Uterus (tissue), 2 donors: ENCODE measurements around the gene MARCHF5.
"Not testable (repeated sequence)": the region's sequence is repeated elsewhere in the genome, so short reads cannot be mapped to it uniquely, and the experiment has no call there.

Experiments used
- CTCF ChIP-seq, 4 experiments: fragments of 200-600 bp in 2 of 4; fragments of 450-650 bp in 2 of 4; sonication (generic) in 2 of 4; IDR thresholded peaks; one replicate each; pipeline ENCODE4 v1.5.1; 2016 to 2019; ENCODE audit warnings: antibody characterized with exemption in 4 of 4, mild to moderate bottlenecking in 2 of 4, moderate library complexity in 1 of 4
- POLR2A ChIP-seq, 2 donors: fragments of 450-650 bp; IDR thresholded peaks; one replicate each; pipeline ENCODE4 v1.6.1; 2016; ENCODE audit warnings: antibody characterized with exemption in 2 of 2, mild to moderate bottlenecking in 1 of 2, moderate library complexity in 1 of 2

- not testable (repeated sequence) for TF ChIP-seq CTCF, POLR2A (IDR thresholded peaks at IDR 0.05)
Observed at GRCh38 chr10:92345575-92345974, 54.6 kb downstream of the MARCHF5 start.
